UCSD-AML1 (cell line): ENCODE measurements around the gene NDUFA3.

Experiments used
- DNase-seq: peaks from one replicate; lab custom pipeline; 2025; ENCODE audit not compliant: unreplicated experiment; lab: John Stamatoyannopoulos, UW

Gene NDUFA3

GRCh38 chr19:54137699-54138488 lies 35.2 kb downstream of the NDUFA3 start, which contains the start of gene CNOT3:
TSS of gene CNOT3 (plus strand) at chr19:54137762. CDS start at chr19:54142979, 5,217 bp downstream.
- no peak for DNase-seq

GRCh38 chr19:54138489-54139256 lies 36.0 kb downstream of the NDUFA3 start:
- DNase-seq: no peak

DNA sequence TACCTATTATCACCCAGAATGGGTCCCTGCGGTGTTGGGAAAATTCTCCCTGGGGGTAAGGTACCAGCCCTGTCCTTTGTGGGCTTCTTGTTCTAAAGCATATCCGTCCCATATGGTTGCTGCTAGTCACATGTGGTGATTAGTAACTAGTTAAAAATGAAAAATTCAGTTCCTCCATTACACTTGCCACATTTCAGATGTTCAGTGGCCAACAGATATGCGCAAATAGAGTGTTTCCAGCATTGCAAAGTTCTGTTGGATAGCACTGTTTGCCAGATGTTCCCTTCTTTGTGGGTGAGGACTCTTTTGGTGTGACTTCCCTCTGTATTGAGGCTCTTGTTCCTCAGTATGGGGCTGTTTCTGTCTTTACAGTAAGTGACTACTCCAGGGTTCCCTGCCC lies 38.7 kb downstream of the NDUFA3 start:
- DNase-seq: no peak

DNA sequence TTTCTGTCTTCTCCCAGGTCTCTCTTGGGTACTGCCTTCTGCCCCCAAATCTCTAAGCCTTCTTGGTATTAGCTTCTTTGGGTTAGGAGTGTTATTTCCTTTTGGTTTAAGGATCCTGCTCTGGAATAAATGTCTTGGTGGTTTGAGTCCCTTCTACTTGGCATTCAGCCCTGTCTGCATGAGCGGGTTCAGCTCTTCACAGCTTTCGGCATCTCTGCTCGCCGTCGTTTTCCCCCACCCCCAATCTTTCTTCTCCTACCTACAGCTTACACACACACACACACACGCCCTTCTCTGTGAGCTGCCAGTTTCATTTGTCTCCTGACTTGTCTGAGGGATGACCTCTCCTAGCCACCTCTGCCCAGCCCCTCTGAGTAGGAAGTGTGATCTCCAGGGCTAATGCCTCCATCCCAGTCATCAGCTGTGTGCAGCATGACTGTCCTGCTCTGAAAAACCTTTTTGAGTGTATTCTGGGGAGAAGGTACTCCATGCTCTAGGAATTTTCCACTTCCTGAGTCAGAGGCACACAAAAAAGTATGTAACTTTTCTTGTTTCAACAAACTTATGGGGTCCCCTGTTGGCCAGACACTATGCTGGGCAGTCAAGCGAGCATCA lies 39.6 kb downstream of the NDUFA3 start:
- no peak for DNase-seq

- DNase-seq: no peak
Measured at GRCh38 chr19:54145541-54146158, 43.0 kb downstream of the NDUFA3 start.

DNA sequence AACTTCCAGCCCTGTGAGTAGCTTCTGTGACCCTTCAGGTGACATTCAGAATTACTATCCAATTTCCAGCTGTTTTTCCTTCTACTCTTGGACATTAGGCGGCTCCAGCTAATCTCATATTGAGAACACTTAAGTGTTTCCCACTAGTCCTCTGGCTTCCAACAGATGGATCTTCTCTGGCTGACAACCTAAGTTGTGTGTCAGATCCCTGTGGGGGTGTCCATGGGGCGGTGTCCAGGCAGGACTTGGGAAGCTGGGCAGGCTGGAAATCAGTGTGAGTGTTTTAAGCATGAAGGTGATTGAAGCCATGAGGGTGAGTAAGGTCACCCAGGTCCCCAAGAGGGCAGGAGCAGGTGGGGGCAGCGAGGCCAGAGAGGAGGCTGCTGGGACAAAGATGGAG lies 45.0 kb downstream of the NDUFA3 start:
- no peak for DNase-seq

GRCh38 chr19:54148158-54148557 lies 45.5 kb downstream of the NDUFA3 start:
- DNase-seq: no peak

DNA sequence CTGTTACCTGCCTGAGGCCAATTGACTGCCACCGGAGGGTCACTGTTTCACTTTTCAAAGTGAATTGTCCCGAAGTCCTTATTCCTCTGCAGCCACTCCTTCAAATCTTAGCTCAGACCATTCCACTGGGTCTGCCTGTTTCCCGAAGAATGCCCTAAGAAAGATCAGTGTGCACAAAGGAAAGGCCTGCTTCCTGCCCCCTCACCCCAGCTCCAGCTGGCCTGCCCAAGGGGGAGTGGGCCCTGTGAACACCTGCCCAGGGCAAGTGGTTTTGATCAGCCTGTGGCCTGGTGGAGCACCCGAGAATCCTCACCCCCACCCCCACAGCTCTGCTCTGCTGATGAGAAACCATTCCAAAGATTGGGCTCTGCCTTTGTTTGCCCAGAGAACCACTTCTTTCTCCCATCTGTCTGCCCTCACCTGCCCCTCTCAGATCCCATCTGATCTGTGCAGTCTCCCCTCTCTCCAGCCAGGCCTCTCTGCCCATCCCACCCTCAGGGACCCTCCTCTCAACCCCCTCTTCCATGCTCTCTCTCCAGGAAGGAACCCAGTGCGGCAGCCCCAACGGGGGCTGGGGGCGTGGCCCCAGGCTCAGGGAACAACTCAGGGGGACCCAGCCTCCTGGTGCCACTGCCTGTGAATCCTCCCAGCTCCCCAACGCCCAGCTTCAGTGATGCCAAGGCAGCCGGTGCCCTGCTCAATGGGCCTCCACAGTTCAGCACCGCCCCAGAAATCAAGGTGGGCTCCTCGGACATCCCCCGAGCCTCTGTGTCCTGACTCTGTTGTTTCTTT lies 46.6 kb downstream of the NDUFA3 start:
- DNase-seq: no peak

DNA sequence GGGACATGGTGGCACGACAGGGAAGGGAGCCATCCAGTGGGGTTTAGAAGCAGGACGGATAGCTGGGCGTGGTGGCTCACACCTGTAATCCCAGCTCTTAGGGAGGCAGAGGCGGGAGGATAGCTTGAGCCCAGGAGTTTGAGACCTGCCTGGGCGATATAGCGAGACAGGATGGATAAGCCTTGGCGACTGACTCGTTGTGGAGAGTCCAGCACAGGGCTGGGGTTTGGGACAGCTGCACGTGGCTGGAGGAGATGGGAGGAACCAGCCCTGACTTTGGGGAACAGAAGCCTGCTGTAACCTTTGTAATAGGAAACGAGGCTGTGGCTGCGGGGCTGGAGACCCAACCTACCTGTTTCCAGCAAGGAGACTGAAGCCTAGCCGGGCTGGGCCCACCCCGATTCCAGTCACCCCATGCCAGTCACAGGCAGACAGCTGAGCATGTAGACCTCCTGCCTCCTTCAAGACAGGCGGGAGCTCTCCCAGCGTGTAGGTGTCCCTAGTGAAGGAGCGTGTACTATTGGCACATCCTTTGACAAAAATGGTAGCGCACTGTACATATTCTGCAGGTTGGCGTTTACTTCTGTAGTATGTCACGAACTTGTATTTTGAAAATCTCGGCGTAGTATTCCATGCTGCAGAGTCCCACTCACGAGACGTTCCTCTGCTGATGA lies 48.8 kb downstream of the NDUFA3 start:
- DNase-seq: no peak

DNA sequence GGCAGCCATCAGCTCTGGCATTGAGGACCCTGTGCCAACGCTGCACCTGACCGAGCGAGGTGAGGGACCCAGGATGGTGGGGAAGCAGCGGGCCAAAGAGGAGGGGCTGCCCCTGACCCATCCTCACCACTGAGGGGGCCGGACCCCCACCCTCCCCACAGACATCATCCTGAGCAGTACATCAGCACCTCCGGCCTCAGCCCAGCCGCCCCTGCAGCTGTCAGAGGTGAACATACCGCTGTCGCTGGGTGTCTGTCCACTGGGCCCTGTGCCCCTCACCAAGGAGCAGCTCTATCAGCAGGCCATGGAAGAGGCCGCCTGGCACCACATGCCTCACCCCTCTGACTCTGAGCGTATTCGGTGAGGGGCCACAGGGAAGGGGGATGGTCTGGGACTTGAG lies 49.6 kb downstream of the NDUFA3 start:
- no peak for DNase-seq

DNA sequence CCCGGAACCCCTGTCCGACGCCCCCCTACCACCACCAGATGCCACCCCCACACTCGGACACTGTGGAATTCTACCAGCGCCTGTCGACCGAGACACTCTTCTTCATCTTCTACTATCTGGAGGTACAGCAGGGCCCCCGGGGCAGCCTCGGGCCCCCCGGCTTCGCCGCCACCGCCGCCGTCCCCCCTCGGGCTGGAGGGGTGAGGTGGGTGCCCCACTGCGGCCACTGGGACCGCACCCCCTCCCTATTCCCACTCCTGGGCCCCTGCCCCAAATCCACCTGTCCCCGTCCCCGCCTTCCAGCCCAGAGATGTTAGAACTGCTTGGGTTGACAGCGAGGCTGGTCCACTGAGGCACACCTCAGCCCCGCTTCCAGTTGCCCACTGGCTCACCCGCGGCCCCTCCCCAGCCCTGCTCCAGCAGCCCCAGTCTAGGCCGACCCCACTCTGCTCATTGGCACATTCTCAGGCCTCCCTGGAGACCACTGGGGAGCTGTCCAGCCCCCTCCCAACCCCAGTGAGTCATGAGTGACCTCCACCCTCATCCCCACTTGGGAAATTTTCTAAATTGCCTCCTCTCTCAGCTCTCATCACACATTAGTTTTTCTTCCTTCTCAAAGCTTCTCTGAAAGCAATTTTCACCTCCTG lies 50.3 kb downstream of the NDUFA3 start:
- no peak for DNase-seq

DNA sequence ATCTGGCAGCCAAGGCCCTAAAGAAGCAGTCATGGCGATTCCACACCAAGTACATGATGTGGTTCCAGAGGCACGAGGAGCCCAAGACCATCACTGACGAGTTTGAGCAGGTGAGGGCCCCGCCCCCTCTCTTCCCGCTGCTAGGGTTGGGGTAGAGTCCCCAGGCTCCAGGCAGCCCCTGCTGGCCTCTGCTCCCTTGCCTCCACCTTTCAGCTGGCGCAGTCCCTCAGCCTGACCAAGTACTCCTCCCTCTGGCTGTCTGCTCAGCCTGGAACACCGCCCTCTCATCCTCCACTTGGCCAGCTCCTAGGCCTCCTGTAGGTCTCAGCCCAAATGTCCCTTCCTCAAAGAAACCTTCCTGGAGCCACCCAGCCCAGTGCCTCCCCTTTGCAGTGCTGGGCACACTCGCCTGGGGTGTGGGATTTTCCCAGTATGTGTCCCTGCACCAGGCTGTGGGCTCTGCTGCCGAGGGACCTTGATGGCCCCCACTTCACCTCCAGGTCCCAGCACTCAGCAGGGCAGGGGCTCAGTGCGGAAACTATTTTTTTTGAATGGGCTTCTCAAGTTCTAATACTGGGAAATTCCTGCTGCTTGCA lies 51.2 kb downstream of the NDUFA3 start:
- no peak for DNase-seq

DNA sequence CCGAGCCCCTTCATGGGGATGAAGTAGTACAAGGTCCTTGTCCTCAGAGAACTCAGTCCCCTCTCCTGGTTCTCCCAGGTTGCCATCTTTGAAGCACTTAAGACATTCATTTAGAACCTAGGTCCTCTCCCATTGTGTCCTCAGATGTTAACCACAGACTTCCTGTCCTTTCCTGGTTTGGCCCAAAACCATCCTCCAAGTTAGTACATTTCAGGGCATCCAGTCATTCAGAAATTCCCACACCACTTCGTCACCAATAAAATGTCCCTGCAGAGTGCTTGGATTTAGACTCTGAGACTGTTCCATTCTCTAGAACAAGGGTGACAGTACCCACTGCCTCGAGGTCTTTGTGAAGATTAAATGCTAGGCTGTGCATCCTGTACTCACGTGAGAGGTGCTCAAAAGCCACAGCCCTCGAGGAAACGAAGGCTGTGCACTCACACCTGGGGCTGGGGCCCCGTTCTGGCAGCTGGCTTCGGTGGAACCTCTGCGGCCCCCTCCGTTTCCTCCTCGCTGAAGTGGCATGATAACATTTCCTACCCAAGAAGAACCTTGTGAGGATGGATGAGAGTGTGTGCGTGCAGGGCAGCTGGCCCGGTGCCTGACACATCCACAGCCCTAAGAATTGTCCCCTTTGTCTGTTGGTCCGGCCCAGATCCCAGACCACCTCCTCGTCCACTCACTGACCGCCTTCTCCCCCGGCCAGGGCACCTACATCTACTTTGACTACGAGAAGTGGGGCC lies 52.1 kb downstream of the NDUFA3 start:
- no peak for DNase-seq

GRCh38 chr19:54155694-54156093 lies 53.0 kb downstream of the NDUFA3 start:
- no peak for DNase-seq

- no peak for DNase-seq
Measured at GRCh38 chr19:54156490-54156889, 53.8 kb downstream of the NDUFA3 start.

- no peak for DNase-seq
Measured at GRCh38 chr19:54156953-54157352, 54.3 kb downstream of the NDUFA3 start.
